ENCODE results near the gene SYTL2. TPM values are rescaled to one million over a fixed set of nuclear protein-coding genes. Genes with fewer than 3 reads are reported as not detected.
A peak's percentile ranks its signal among the peaks of the same experiment; 100 is the strongest.

The SYTL2 gene
- total RNA-seq, 2 experiments from 2014 or later, result 9.5 to 11.2 TPM

- Mint-ChIP-seq H3K36me3 (ENCODE audit: low read depth) (peaks cover 9% of the 10 kb centered on the region), H3K9me3 (no peaks in the 10 kb centered on the region), H3K27ac (peak overlapping the region; percentile 97), H3K4me3 (peak overlapping the region; percentile 66), H3K4me1 (ENCODE audit: low read depth) (peaks cover 92% of the 10 kb centered on the region), H3K27me3 (no peaks in the 10 kb centered on the region)
- CTCF ChIA-PET, result interaction anchor here (0.9 to 1.0 kb wide), 2 partner anchors 9 to 62 kb away, joined by 3 to 4 read pairs; no protein-coding TSS in a partner anchor
- POLR2A ChIA-PET, result interaction anchor here (0.7 to 1.9 kb wide), 10 partner anchors 10 to 1034 kb away, joined by 3 to 7 read pairs (median 3); partner anchors contain the start of gene TMEM126A
- ATAC-seq (peak; percentile 85), DNase-seq (peak; percentile 97)
- TF ChIP-seq CTCF (IDR thresholded peaks at IDR 0.05), result no peak
- intact Hi-C loops (cut with micrococcal nuclease), result loop anchor here (5.0 to 10.0 kb wide), 3 partner anchors 69 to 542 kb away; partner anchors contain the start of gene CREBZF
Observed at GRCh38 chr11:85752890-85753581, 57.9 kb downstream of the SYTL2 start.

GRCh38 chr11:85752201-85752889, 58.6 kb downstream of the SYTL2 start:
- Mint-ChIP-seq H3K27me3 (no peaks in the 10 kb centered on the region), H3K4me3 (peak overlapping the region; percentile 66), H3K4me1 (ENCODE audit: low read depth) (peaks cover 90% of the 10 kb centered on the region), H3K9me3 (no peaks in the 10 kb centered on the region), H3K36me3 (ENCODE audit: low read depth) (peaks cover 11% of the 10 kb centered on the region), H3K27ac (peak overlapping the region; percentile 97)
- no peak for TF ChIP-seq CTCF (IDR thresholded peaks at IDR 0.05)
- ChIA-PET POLR2A (interaction anchor here (0.7 to 1.9 kb wide), 8 partner anchors 9 to 1033 kb away, joined by 3 to 7 read pairs (median 3); partner anchors contain the start of gene TMEM126A), CTCF (interaction anchor here (0.9 to 1.1 kb wide), 3 partner anchors 9 to 44 kb away, joined by 3 read pairs; no protein-coding TSS in a partner anchor)
- intact Hi-C loops (cut with micrococcal nuclease), result loop anchor here (5.0 to 10.0 kb wide), 3 partner anchors 70 to 542 kb away; partner anchors contain the start of gene CREBZF
- peak; percentile 42 for DNase-seq
- ATAC-seq, result peak; percentile 40

GRCh38 chr11:85751724-85752123, 59.2 kb downstream of the SYTL2 start:
- ChIA-PET CTCF (interaction anchor here (0.9 to 1.1 kb wide), 2 partner anchors 40 to 44 kb away, joined by 3 read pairs; no protein-coding TSS in a partner anchor), POLR2A (interaction anchor here (1.4 to 1.9 kb wide), 2 partner anchors 8 to 104 kb away, joined by 5 to 7 read pairs; partner anchors contain the start of gene TMEM126A)
- no peak for DNase-seq
- no peak for TF ChIP-seq CTCF (IDR thresholded peaks at IDR 0.05)
- intact Hi-C loops (cut with micrococcal nuclease), result loop anchor here (5.0 to 10.0 kb wide), 3 partner anchors 71 to 543 kb away; partner anchors contain the start of gene CREBZF
- ATAC-seq, result no peak
- Mint-ChIP-seq H3K4me1 (ENCODE audit: low read depth) (peaks cover 90% of the 10 kb centered on the region), H3K27me3 (no peaks in the 10 kb centered on the region), H3K36me3 (ENCODE audit: low read depth) (peaks cover 11% of the 10 kb centered on the region), H3K27ac (peak overlapping the region; percentile 97), H3K4me3 (peak overlapping the region; percentile 66), H3K9me3 (no peaks in the 10 kb centered on the region)

GRCh38 chr11:85750646-85751045, 60.3 kb downstream of the SYTL2 start:
- no peaks in the 10 kb centered on the region for H3K9me3 Mint-ChIP-seq
- H3K36me3 Mint-ChIP-seq (ENCODE audit: low read depth), result peaks cover 11% of the 10 kb centered on the region
- no peak for TF ChIP-seq CTCF (IDR thresholded peaks at IDR 0.05)
- no peaks in the 10 kb centered on the region for H3K27me3 Mint-ChIP-seq
- H3K27ac Mint-ChIP-seq, result peak overlapping the region; percentile 97
- POLR2A ChIA-PET, result interaction anchor here (0.8 to 1.0 kb wide), 3 partner anchors 15 to 34 kb away, joined by 3 to 5 read pairs (median 3); no protein-coding TSS in a partner anchor
- CTCF ChIA-PET, result interaction anchor here (1.0 kb wide), 1 partner anchor 26 kb away, joined by 3 read pairs; no protein-coding TSS in a partner anchor
- H3K4me3 Mint-ChIP-seq, result no peak overlapping the region
- peaks cover 90% of the 10 kb centered on the region for H3K4me1 Mint-ChIP-seq (ENCODE audit: low read depth)
- intact Hi-C loops (cut with micrococcal nuclease), result loop anchor here (5.0 to 10.0 kb wide), 3 partner anchors 72 to 544 kb away; partner anchors contain the start of gene CREBZF
- DNase-seq, result peak; percentile 33
- ATAC-seq, result no peak

Data from activated CD8-positive, alpha-beta T cell treated with anti-CD3 and anti-CD28 coated beads for 36 hours (primary cell).